ENCODE results near the gene PLCD4.

PLCD4 gene

GRCh38 chr2:218607436-218608115 lies at the start of gene PLCD4:
TSS of gene PLCD4 (plus strand) at chr2:218607899. CDS start at chr2:218615740, 7,841 bp downstream.
- no peak for DNase-seq

DNA sequence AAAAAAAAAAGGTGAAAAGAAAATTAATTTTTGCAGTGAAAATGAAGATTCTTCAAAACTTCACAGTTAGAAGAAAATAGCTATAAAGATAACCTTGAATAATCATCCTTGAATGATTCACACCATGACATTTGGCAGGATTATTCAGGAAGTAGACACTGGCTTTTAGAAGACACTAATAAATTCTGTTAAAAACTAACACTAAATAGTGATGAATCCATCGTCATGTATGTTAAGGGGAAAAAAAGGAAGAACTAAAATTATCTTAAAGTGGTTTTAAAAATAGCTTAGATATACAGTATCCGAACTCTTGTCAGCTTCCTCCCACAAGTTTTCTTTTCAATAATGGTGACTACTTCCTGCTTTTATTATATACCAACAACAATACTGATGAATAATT lies 49.8 kb upstream of the PLCD4 start:
- DNase-seq = no peak

DNA sequence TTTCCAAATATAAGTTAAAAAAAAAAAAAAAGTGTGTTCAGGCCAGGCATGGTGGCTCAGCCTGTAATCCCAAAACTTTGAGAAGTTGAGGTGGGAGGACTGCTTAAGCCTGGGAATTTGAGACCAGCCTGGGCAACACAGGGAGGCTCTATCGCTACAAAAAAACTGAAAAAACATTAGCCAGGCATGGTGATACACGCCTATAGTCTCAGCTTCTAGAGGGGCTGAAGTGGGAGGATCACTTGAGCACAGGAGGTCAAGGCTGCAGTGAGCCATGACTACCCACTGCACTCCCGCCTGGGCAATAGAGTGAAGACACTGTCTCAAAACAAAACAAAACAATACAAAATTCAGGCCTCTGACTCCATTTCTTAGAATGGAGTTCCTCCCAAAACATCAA lies 48.7 kb upstream of the PLCD4 start:
- no peak for DNase-seq

DNA sequence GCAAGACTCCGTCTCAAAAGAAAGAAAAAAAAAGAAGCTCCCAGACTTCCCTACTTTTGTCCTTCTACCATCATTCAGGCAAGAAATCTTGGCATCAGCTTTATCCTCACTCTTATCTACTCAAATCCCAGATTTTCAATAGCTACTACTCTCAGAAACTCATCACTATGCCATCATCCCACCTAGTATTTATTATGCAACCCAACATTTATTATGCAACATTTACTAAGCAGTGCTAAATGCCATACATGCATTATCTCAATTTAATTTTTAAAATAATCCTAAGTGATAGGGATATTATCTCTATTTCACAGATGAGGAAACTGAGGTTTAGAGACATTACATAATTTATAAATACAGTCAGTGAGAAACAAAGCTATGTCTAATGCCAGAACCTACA lies 43.6 kb upstream of the PLCD4 start:
- no peak for DNase-seq

- no peak for DNase-seq
Observed at GRCh38 chr2:218566296-218566695, 41.4 kb upstream of the PLCD4 start.

- DNase-seq = peak; percentile 58
Observed at GRCh38 chr2:218567797-218568189, 39.9 kb upstream of the PLCD4 start.

- DNase-seq = peak; percentile 99
Observed at GRCh38 chr2:218568190-218569037, 39.3 kb upstream of the PLCD4 start, which contains the start of the genes CNOT9 and USP37. TSS of gene CNOT9 (plus strand) at chr2:218568839. CDS start at chr2:218568955, 116 bp downstream. TSS of gene USP37 (minus strand) at chr2:218568351. CDS start at chr2:218558653, 9,698 bp downstream.

DNA sequence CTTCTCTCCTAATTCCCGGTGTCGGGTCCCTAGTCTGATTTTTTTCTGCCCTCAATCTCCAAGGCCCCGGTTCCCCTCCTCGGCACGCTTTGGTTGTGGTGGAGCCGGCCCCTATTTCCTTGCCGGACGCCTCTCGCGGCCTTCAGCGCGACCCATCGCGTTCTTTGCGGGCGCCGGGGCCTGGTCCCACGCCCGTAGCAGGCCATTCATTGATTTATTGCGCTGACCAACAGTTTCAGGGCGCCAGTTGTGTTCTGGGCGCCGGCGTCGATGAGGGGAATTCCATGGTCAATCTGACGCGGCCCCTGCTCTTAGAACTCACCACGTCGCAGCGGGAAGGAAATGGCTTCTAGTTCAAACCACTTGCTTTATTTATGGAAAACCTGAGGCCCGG lies 38.7 kb upstream of the PLCD4 start:
- peak; percentile 56 for DNase-seq

- DNase-seq = peak; percentile 11
Observed at GRCh38 chr2:218569661-218570500, 37.8 kb upstream of the PLCD4 start.

DNA sequence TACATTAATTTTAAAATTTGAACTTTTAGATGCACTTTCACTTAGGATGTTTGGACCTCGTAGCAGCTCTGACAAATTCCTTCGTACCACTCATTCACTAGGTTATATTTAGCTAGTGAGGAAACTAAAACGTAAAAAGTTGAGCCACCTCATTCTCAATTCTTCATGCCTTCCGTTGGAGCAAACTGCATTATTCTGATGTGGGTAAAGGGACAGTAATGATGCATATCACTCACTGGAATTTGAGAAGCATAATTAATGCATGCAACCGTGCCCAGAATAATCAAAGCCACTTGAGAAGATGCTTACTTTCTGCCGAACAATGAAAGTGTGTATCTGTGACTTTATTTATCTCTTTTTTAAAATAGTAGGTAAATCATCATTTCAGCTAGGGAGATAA lies 36.8 kb upstream of the PLCD4 start:
- DNase-seq = no peak

GRCh38 chr2:218576854-218577253 lies 30.8 kb upstream of the PLCD4 start:
- DNase-seq = no peak

DNA sequence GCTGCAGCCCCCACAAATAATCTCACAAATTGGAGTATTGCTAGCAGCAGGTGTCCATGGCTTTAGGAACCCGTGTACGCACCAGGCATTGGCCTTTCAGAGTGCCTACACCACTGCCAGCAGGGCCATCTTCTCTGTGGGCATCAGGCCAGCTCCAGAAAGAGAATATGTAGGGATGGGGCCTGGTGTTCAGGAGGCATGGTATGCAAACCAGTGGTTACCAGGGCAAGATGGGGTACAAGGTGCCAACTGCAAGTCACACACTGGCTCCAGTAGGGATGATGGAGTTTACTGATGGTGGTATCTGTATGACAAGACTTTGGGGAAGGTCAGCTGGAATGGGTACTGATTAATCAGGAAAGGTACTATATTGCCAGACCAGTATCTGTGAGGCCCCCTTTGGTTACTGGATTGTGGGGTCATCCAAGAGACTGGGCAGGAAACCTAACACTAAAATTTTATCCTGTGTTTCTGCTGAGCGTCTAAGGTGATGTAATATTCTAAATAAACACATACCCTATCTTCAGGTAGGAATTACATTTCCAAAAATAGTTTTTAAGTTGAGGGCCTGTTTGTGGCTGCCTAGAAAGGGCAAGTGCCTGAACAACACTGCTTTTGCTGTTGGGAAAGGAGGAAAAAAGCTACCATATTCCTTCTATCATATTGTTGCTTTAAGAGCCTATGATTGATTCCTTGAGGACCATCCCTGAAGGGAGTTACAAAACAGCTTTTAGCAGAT lies 30.0 kb upstream of the PLCD4 start:
- no peak for DNase-seq

- no peak for DNase-seq
Observed at GRCh38 chr2:218578272-218578877, 29.3 kb upstream of the PLCD4 start.

DNA sequence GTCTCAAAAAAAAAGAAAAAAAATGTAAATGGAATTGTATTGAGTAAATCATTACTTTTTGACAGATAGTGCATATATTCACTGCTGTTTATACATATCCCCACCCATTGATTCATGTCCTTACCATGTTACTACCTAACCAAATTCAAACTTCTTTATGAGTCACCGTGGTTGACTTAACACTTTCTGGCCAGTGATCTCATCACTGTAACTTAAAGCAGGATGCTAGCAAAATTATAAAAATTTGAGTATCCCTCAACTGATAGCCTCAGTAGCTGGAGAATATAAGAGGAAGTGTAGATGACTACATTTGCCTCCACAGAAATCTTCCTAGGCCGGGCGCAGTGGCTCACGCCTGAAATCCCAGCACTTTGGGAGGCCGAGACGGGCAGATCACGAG lies 25.6 kb upstream of the PLCD4 start:
- DNase-seq = peak; percentile 17

DNA sequence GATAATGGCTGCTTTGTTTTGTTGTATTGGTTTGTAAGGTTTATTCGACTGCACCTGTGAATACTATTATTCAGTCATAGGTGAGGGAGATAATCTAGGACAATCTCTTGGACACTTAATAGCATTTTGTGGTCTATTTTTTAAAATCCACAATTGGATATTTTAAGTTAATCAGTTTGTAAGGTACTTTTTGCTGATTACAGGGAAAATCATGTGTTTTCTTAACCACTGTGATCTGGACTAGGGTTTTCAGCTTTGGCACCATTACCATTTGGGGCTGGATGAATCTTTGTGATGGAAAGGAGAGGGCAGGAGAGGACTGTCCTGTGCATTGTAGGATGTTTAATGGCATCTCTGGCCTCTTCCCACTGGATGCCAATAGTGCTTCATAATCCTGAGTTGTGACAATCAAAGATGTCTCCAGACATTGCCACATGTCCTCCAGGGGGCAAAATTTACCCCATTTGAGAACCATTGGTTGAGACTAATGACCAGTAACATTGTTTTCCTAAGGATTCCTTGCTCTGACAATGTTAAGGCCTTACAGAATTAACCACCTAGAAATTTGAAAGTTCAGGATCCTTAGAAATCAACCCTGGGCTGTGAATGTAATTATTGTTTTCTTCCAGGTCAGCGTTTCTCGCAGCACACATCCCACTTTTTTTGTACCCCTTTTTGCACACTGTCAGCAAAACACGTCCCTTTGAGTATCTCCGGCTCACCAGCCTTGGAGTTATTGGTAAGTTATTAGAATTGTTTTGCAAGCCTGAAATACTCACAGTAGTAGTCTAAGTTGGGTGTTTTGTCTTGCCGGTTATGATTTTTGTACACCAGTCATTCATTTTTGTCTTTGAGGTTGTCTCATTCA lies 23.5 kb upstream of the PLCD4 start:
- DNase-seq = no peak

DNA sequence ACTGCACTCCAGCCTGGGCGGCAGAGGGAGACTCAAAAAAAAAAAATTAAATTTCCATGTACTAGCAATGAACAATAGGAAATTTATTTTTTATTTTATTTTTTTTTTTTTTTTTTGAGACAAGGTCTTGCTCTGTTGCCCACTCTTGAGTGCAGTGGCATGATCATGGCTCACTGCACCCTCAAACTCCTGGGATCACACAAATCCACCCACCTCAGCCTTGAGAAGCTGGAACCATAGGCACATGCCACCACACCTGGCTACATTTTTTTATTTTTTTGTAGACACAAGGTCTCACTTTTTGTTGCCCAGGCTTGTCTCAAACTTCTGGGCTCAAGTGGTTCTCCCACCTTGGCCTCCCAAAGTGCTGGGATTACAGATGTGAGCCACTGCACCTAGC lies 22.2 kb upstream of the PLCD4 start:
- DNase-seq = no peak

- no peak for DNase-seq
Observed at GRCh38 chr2:218605432-218605831, 2.3 kb upstream of the PLCD4 start.

- no peak for DNase-seq
Observed at GRCh38 chr2:218615868-218616315, 8.2 kb downstream of the PLCD4 start.

GRCh38 chr2:218618102-218618860 lies 10.6 kb downstream of the PLCD4 start:
- DNase-seq = no peak

GRCh38 chr2:218621007-218621406 lies 13.3 kb downstream of the PLCD4 start:
- DNase-seq = no peak

All from CD4-positive, alpha-beta T cell treated with Interleukin-4 for 4 hours (primary cell).